A375 (cell line): ENCODE results near the gene RORB. TPM values are rescaled to one million over a fixed set of nuclear protein-coding genes. Genes with fewer than 3 reads are reported as not detected.

Experiments
- total RNA-seq: library from RNA; depleted of rRNA; stranded (reverse); fragments of >200 nt; shearing (Covaris generic); gene quantifications from 2 replicates; pipeline ENCODE4 v1.2.3, GENCODE V29; 2014; rRNA removed

RORB gene
- 1.2 and 1.3 TPM in 2 replicates for total RNA-seq

DNA sequence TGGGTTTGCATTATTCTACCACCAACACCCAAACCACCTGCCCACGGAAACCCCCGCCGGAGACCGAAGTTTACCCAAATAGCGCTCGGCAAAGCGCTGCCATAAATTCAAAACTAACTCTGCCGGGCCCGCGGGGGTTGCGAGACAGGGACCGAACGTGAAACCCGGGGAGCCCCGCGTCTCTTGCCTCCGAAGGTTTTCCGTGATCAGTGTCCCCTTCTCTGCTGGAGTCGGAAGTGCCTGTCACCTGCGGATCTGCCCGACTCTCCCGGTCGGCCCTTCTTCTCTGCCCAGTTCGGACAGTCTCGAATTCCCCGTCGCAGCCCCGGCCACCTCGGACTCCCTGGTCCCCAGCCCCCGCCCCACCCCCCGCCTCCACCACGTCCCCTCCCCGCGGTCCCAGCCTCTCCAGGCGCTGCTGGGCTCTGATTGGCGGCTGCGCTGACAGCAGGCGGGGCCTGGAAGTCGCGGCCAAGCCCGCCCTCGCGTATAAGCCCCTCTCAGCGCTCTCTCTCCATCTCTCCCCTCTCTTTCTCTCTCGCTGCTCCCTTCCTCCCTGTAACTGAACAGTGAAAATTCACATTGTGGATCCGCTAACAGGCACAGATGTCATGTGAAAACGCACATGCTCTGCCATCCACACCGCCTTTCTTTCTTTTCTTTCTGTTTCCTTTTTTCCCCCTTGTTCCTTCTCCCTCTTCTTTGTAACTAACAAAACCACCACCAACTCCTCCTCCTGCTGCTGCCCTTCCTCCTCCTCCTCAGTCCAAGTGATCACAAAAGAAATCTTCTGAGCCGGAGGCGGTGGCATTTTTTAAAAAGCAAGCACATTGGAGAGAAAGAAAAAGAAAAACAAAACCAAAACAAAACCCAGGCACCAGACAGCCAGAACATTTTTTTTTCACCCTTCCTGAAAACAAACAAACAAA, at the start of gene RORB:
RORB (plus strand) TSS at position 517 of the 929 bp plus-strand sequence. CDS start 642 bp downstream, outside the sequence.

